GM23338 (cell line): ENCODE measurements around the gene RAMACL. TPM values are rescaled to one million over a fixed set of nuclear protein-coding genes. Genes with fewer than 3 reads are reported as not detected.

Experiments used
- ATAC-seq: fragments of 200-7000 bp; cut with Tn5 transposase; 3 replicates; pipeline ENCODE4 v1.9.1; 2020
- DNase-seq: peaks from one replicate; pipeline ENCODE4 v3.0.0-alpha.2; 2015; ENCODE audit warnings: low spot score
- H2AFZ ChIP-seq: fragments of 200-600 bp; sonication (generic); 2 replicates; pipeline ENCODE4 v1.8.0; 2016; ENCODE audit warnings: antibody characterized with exemption, mild to moderate bottlenecking, moderate library complexity
- H3F3A ChIP-seq: fragments of 200-600 bp; sonication (generic); replicated peaks from 2 replicates; pipeline ENCODE4 v1.8.0; 2017; ENCODE audit warnings: antibody characterized with exemption, mixed run types, low read depth
- H3K27ac ChIP-seq: fragments of 200-600 bp; sonication (generic); 2 replicates; pipeline ENCODE4 v1.6.1; 2016; ENCODE audit warnings: low read depth
- H3K27me3 ChIP-seq: fragments of 200-600 bp; sonication (generic); 2 replicates; pipeline ENCODE4 v1.8.0; 2016; ENCODE audit warnings: mild to moderate bottlenecking, mixed run types, moderate library complexity; ENCODE audit not compliant: insufficient read depth
- H3K36me3 ChIP-seq: fragments of 200-600 bp; sonication (generic); 2 replicates; pipeline ENCODE4 v1.8.0; 2016; ENCODE audit warnings: mild to moderate bottlenecking; ENCODE audit not compliant: insufficient read depth
- H3K4me1 ChIP-seq: fragments of 200-600 bp; sonication (generic); 2 replicates; pipeline ENCODE4 v1.8.0; 2016; ENCODE audit warnings: mild to moderate bottlenecking, moderate library complexity; ENCODE audit not compliant: insufficient read depth
- H3K4me2 ChIP-seq: fragments of 200-600 bp; sonication (generic); 2 replicates; pipeline ENCODE4 v1.7.1; 2017; ENCODE audit warnings: mixed run types
- H3K4me3 ChIP-seq: fragments of 200-600 bp; sonication (generic); 2 replicates; pipeline ENCODE4 v1.6.1; 2016; ENCODE audit warnings: mixed run types
- H3K79me2 ChIP-seq: fragments of 200-600 bp; sonication (generic); replicated peaks from 2 replicates; pipeline ENCODE4 v1.8.0; 2017; ENCODE audit warnings: mild to moderate bottlenecking; ENCODE audit not compliant: insufficient read depth
- H3K9me2 ChIP-seq: fragments of 200-600 bp; sonication (generic); 2 replicates; pipeline ENCODE4 v1.8.0; 2017; ENCODE audit not compliant: insufficient read depth
- H4K20me1 ChIP-seq: fragments of 200-600 bp; sonication (generic); replicated peaks from 2 replicates; pipeline ENCODE4 v1.8.0; 2017; ENCODE audit warnings: mild to moderate bottlenecking; ENCODE audit not compliant: insufficient read depth
- H3K27ac Mint-ChIP-seq: 2 replicates; pipeline ENCODE4 v1.8.0; 2020; ENCODE audit warnings: inconsistent platforms, mild to moderate bottlenecking, moderate library complexity, mixed read lengths
- H3K27me3 Mint-ChIP-seq: 3 replicates; pipeline ENCODE4 v1.8.0; 2022; ENCODE audit warnings: low read depth, mild to moderate bottlenecking, moderate library complexity, mixed read lengths, inconsistent platforms; ENCODE audit not compliant: insufficient read depth, poor library complexity
- H3K36me3 Mint-ChIP-seq: 3 replicates; pipeline ENCODE4 v1.8.0; 2021; ENCODE audit warnings: low read depth, mild to moderate bottlenecking, inconsistent platforms, moderate library complexity, mixed read lengths
- H3K4me1 Mint-ChIP-seq: 3 replicates; pipeline ENCODE4 v1.8.0; 2020; ENCODE audit warnings: mild to moderate bottlenecking, inconsistent platforms, mixed read lengths
- H3K4me3 Mint-ChIP-seq: 3 replicates; pipeline ENCODE4 v1.8.0; 2021; ENCODE audit warnings: moderate library complexity, mild to moderate bottlenecking, inconsistent platforms, mixed read lengths
- H3K9me3 Mint-ChIP-seq: 3 replicates; pipeline ENCODE4 v1.8.0; 2020; ENCODE audit warnings: moderate library complexity, mild to moderate bottlenecking, inconsistent platforms, mixed read lengths
- CREB1 ChIP-seq: fragments of 250-450 bp; sonication (Bioruptor Pico); IDR thresholded peaks from 2 replicates; pipeline ENCODE4 v1.5.0; 2020; ENCODE audit warnings: low read depth, mild to moderate bottlenecking, moderate library complexity
- EZH2 ChIP-seq: fragments of 200-600 bp; sonication (generic); IDR thresholded peaks from one replicate; pipeline ENCODE4 v1.8.0; 2017; ENCODE audit warnings: antibody characterized with exemption, mild to moderate bottlenecking, low read depth; ENCODE audit not compliant: unreplicated experiment
- EZH2phosphoT487 ChIP-seq: fragments of 200-600 bp; sonication (generic); IDR thresholded peaks from one replicate; pipeline ENCODE4 v1.8.1; 2018; ENCODE audit warnings: antibody characterized with exemption; ENCODE audit not compliant: unreplicated experiment
- JUNB ChIP-seq: IDR thresholded peaks from one replicate; pipeline ENCODE4 v1.6.1; 2016; ENCODE audit warnings: antibody characterized with exemption; ENCODE audit not compliant: unreplicated experiment
- NANOG ChIP-seq: IDR thresholded peaks from 2 replicates; pipeline ENCODE4 v1.6.1; 2016; ENCODE audit warnings: antibody characterized with exemption, borderline replicate concordance
- POLR2AphosphoS5 ChIP-seq: IDR thresholded peaks from 2 replicates; pipeline ENCODE4 v1.6.1; 2016; ENCODE audit warnings: antibody characterized with exemption, low read depth
- STAT1 ChIP-seq: IDR thresholded peaks from one replicate; pipeline ENCODE4 v1.6.1; 2016; ENCODE audit warnings: antibody characterized with exemption; ENCODE audit not compliant: unreplicated experiment
- ZNF114 ChIP-seq: fragments of 250-450 bp; sonication (Bioruptor Pico); IDR thresholded peaks from 2 replicates; pipeline ENCODE4 v1.5.0; 2020; ENCODE audit warnings: mild to moderate bottlenecking, moderate library complexity
- ZNF331 ChIP-seq: fragments of 250-450 bp; sonication (Bioruptor Pico); IDR thresholded peaks from 2 replicates; pipeline ENCODE4 v1.5.0; 2020; ENCODE audit warnings: low read depth, mild to moderate bottlenecking, moderate library complexity
- polyA plus RNA-seq: library from polyadenylated mRNA; unstranded; fragments of >200 nt; fragmentation: Nextera tagmentation; extraction: Ambion mirVana; gene quantifications from 2 replicates; pipeline ENCODE4 v1.2.1, GENCODE V29; 2016
- total RNA-seq: library from RNA; depleted of rRNA; stranded (reverse); fragments of >200 nt; shearing (Covaris generic); gene quantifications from 2 replicates; pipeline ENCODE4 v1.2.3, GENCODE V29; 2014
- TF ChIP-seq, protein P1 (sequence below): IDR thresholded peaks from one replicate; pipeline ENCODE4 v1.6.1; 2018; ENCODE audit warnings: antibody characterized with exemption; ENCODE audit not compliant: unreplicated experiment
- TF ChIP-seq, protein P2 (sequence below): fragments of 250-450 bp; sonication (Bioruptor Pico); IDR thresholded peaks from 2 replicates; pipeline ENCODE4 v1.5.0; 2020; ENCODE audit warnings: mild to moderate bottlenecking, moderate library complexity
- TF ChIP-seq, protein P3 (sequence below), 2 experiments: fragments of 200-600 bp in 1 of 2; sonication (generic) in 1 of 2; conservative IDR thresholded peaks; 2 replicates each; pipeline versions ENCODE4 v1.5.1 to v1.6.1; 2016 to 2017; ENCODE audit warnings: antibody characterized with exemption in 2 of 2, low read depth in 2 of 2, mild to moderate bottlenecking in 2 of 2, moderate library complexity in 1 of 2
- TF ChIP-seq, protein P4 (sequence below): IDR thresholded peaks from 2 replicates; pipeline ENCODE4 v1.6.1; 2016; ENCODE audit warnings: antibody characterized with exemption

The RAMACL gene
- total and polyA plus RNA-seq, 2 experiments from 2014 or later: 0.61 to 4.0 TPM

DNA sequence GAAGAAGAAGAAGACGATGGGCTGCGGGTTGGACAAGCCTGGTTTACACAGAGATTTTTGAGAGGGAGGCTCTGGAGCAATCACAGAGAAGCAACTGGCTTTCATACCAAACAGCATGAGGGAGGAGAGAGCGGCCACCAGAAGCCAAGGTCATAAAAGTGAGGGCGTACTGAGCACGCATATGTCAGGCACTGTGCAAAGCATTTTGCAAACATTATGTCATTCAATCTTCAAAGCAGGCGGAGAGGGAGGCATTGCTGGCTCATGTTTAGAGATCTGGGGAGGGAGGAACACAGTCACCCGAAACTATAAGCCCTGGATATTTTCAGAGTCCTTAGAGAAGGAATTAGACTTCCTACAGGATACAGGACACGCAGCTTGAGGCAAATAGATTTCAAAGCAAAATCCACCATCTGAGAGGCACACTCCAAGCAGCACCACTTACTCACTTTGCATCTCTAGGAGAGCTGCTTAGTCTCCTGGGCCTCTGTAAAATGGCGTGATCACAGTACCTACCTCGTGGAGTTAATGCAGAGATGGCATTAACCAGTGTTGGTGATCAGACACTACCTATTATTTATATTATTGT, 24.6 kb downstream of the RAMACL start:
- H3K27me3 Mint-ChIP-seq: peaks cover 2% of the 10 kb centered on the region
- TF ChIP-seq, protein P1, sequence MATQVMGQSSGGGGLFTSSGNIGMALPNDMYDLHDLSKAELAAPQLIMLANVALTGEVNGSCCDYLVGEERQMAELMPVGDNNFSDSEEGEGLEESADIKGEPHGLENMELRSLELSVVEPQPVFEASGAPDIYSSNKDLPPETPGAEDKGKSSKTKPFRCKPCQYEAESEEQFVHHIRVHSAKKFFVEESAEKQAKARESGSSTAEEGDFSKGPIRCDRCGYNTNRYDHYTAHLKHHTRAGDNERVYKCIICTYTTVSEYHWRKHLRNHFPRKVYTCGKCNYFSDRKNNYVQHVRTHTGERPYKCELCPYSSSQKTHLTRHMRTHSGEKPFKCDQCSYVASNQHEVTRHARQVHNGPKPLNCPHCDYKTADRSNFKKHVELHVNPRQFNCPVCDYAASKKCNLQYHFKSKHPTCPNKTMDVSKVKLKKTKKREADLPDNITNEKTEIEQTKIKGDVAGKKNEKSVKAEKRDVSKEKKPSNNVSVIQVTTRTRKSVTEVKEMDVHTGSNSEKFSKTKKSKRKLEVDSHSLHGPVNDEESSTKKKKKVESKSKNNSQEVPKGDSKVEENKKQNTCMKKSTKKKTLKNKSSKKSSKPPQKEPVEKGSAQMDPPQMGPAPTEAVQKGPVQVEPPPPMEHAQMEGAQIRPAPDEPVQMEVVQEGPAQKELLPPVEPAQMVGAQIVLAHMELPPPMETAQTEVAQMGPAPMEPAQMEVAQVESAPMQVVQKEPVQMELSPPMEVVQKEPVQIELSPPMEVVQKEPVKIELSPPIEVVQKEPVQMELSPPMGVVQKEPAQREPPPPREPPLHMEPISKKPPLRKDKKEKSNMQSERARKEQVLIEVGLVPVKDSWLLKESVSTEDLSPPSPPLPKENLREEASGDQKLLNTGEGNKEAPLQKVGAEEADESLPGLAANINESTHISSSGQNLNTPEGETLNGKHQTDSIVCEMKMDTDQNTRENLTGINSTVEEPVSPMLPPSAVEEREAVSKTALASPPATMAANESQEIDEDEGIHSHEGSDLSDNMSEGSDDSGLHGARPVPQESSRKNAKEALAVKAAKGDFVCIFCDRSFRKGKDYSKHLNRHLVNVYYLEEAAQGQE: no peak
- TF ChIP-seq STAT1 (no peak), NANOG (no peak), POLR2AphosphoS5 (no peak), EZH2 (no peak), ZNF114 (no peak), EZH2phosphoT487 (no peak), ZNF331 (CRISPR knock-in tag) (no peak), CREB1 (CRISPR knock-in tag) (no peak), JUNB (no peak)
- TF ChIP-seq, protein P2, sequence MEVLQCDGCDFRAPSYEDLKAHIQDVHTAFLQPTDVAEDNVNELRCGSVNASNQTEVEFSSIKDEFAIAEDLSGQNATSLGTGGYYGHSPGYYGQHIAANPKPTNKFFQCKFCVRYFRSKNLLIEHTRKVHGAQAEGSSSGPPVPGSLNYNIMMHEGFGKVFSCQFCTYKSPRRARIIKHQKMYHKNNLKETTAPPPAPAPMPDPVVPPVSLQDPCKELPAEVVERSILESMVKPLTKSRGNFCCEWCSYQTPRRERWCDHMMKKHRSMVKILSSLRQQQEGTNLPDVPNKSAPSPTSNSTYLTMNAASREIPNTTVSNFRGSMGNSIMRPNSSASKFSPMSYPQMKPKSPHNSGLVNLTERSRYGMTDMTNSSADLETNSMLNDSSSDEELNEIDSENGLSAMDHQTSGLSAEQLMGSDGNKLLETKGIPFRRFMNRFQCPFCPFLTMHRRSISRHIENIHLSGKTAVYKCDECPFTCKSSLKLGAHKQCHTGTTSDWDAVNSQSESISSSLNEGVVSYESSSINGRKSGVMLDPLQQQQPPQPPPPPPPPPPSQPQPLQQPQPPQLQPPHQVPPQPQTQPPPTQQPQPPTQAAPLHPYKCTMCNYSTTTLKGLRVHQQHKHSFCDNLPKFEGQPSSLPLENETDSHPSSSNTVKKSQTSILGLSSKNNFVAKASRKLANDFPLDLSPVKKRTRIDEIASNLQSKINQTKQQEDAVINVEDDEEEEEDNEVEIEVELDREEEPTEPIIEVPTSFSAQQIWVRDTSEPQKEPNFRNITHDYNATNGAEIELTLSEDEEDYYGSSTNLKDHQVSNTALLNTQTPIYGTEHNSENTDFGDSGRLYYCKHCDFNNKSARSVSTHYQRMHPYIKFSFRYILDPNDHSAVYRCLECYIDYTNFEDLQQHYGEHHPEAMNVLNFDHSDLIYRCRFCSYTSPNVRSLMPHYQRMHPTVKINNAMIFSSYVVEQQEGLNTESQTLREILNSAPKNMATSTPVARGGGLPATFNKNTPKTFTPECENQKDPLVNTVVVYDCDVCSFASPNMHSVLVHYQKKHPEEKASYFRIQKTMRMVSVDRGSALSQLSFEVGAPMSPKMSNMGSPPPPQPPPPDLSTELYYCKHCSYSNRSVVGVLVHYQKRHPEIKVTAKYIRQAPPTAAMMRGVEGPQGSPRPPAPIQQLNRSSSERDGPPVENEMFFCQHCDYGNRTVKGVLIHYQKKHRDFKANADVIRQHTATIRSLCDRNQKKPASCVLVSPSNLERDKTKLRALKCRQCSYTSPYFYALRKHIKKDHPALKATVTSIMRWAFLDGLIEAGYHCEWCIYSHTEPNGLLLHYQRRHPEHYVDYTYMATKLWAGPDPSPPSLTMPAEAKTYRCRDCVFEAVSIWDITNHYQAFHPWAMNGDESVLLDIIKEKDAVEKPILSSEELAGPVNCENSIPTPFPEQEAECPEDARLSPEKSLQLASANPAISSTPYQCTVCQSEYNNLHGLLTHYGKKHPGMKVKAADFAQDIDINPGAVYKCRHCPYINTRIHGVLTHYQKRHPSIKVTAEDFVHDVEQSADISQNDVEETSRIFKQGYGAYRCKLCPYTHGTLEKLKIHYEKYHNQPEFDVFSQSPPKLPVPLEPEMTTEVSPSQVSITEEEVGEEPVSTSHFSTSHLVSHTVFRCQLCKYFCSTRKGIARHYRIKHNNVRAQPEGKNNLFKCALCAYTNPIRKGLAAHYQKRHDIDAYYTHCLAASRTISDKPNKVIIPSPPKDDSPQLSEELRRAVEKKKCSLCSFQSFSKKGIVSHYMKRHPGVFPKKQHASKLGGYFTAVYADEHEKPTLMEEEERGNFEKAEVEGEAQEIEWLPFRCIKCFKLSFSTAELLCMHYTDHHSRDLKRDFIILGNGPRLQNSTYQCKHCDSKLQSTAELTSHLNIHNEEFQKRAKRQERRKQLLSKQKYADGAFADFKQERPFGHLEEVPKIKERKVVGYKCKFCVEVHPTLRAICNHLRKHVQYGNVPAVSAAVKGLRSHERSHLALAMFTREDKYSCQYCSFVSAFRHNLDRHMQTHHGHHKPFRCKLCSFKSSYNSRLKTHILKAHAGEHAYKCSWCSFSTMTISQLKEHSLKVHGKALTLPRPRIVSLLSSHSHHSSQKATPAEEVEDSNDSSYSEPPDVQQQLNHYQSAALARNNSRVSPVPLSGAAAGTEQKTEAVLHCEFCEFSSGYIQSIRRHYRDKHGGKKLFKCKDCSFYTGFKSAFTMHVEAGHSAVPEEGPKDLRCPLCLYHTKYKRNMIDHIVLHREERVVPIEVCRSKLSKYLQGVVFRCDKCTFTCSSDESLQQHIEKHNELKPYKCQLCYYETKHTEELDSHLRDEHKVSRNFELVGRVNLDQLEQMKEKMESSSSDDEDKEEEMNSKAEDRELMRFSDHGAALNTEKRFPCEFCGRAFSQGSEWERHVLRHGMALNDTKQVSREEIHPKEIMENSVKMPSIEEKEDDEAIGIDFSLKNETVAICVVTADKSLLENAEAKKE (CRISPR knock-in tag): no peak
- TF ChIP-seq, protein P3, sequence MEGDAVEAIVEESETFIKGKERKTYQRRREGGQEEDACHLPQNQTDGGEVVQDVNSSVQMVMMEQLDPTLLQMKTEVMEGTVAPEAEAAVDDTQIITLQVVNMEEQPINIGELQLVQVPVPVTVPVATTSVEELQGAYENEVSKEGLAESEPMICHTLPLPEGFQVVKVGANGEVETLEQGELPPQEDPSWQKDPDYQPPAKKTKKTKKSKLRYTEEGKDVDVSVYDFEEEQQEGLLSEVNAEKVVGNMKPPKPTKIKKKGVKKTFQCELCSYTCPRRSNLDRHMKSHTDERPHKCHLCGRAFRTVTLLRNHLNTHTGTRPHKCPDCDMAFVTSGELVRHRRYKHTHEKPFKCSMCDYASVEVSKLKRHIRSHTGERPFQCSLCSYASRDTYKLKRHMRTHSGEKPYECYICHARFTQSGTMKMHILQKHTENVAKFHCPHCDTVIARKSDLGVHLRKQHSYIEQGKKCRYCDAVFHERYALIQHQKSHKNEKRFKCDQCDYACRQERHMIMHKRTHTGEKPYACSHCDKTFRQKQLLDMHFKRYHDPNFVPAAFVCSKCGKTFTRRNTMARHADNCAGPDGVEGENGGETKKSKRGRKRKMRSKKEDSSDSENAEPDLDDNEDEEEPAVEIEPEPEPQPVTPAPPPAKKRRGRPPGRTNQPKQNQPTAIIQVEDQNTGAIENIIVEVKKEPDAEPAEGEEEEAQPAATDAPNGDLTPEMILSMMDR (conservative IDR thresholded peaks at IDR 0.05; ENCODE audit: low read depth in 2 of 2): no peak
- TF ChIP-seq, protein P4, sequence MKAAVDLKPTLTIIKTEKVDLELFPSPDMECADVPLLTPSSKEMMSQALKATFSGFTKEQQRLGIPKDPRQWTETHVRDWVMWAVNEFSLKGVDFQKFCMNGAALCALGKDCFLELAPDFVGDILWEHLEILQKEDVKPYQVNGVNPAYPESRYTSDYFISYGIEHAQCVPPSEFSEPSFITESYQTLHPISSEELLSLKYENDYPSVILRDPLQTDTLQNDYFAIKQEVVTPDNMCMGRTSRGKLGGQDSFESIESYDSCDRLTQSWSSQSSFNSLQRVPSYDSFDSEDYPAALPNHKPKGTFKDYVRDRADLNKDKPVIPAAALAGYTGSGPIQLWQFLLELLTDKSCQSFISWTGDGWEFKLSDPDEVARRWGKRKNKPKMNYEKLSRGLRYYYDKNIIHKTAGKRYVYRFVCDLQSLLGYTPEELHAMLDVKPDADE: no peak
- peaks cover 27% of the 10 kb centered on the region for H3K4me1 ChIP-seq
- no peak overlapping the region for H2AFZ ChIP-seq
- no peak overlapping the region for H3K4me3 ChIP-seq
- H3K27me3 ChIP-seq: no peaks in the 10 kb centered on the region
- no peaks in the 10 kb centered on the region for H3K36me3 ChIP-seq
- H3K36me3 Mint-ChIP-seq: no peaks in the 10 kb centered on the region; the same call in none of the 3 replicates
- no peak for ATAC-seq
- no peak overlapping the region for H3K4me3 Mint-ChIP-seq
- no peaks in the 10 kb centered on the region; the same call in 1 of the 2 replicates for H4K20me1 ChIP-seq
- H3K4me1 Mint-ChIP-seq: peaks cover 42% of the 10 kb centered on the region
- H3K4me2 ChIP-seq: no peak overlapping the region
- H3K27ac ChIP-seq: no peak overlapping the region
- DNase-seq: no peak
- no peaks in the 10 kb centered on the region for H3K9me2 ChIP-seq
- H3F3A ChIP-seq: no peaks in the 10 kb centered on the region
- H3K27ac Mint-ChIP-seq: no peak overlapping the region
- H3K9me3 Mint-ChIP-seq: no peaks in the 10 kb centered on the region; the same call in 2 of the 3 replicates
- peaks cover 40% of the 10 kb centered on the region for H3K79me2 ChIP-seq
